T-helper 22 cell (primary cell): ENCODE results near the gene LAMA4.

Source experiments
- DNase-seq: peaks from one replicate; pipeline ENCODE4 v3.0.0-alpha.2; 2020; ENCODE audit warnings: low read depth

The LAMA4 gene

DNA sequence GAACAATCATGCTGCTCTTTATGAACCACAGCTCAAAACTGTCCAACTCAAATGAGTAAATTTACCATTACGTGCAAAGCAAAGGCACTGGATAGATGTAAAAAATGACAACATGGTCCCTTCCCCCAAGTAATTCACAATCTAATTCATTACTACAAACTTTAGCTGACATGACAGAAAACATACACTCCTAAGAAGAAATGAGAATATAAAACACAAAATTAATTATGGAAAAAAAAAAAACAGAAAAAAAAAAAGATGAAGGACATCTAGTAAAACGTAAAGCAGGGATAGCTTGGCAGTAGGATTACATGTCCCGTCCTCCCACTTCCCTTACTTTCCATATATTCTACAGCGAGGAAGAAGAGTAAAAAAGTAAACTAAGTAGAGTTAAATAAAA is 172.8 kb downstream of the LAMA4 start:
- no peak for DNase-seq

DNA sequence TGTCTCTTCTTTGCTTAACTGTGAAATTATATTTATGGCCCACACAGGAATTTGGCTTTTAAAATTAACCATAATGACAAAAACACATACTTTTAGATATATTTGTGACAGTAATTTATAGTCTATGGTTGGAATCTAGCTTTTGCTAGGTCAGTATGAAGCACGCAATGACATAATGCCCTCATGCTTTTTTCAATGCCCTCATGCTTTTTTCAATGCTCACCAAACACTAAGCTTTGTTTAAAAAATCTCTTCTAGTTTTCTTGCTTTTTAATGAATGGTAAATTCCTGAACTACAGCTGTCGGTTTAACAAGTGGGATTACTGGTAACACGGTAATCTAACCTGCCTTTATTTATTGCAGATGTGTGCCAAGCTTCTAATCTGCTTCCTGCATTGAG is 187.8 kb downstream of the LAMA4 start:
- DNase-seq: no peak

DNA sequence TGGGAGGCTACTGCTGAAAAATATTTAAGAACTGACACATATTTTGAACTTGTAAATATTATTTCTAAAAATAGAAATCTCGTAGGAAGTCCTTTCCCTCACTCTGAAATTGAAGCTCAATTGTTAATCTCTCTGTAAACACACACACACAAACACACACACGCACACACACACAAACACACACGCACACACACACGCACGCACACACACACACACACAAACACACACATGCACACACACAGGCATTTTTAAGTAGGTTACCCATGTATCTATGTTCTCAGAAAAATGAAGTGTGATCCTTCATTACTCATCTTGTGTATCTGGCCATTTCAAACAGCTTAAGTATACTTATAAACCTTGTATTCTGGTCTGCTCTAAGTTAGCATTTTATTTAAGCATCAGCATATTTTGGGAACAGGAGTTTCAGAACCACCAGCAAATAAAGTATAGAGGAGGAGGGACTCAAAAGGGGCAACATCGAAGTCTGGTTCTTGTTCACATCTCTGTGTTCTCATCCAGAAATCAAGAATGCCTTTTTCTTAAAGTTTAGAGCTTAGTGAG is 188.9 kb downstream of the LAMA4 start:
- no peak for DNase-seq

DNA sequence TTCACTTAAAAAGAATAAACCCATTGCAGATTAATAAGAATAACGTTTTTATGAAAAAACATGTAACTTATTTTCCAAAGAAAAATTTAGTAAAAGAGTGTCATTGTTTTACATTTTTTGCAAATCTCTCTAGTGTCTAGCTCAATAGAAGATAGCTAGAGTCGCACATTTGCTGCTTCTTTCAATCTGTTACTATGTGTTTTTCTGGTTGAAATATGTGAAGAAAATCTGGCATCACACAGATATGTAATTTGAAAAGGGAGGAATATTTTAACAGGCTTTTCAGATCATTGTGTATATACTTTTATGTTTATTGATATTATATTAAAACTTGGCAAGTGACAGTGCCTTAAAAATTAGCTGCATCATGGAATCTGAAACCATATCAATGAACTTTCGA is 191.4 kb downstream of the LAMA4 start:
- no peak for DNase-seq

DNA sequence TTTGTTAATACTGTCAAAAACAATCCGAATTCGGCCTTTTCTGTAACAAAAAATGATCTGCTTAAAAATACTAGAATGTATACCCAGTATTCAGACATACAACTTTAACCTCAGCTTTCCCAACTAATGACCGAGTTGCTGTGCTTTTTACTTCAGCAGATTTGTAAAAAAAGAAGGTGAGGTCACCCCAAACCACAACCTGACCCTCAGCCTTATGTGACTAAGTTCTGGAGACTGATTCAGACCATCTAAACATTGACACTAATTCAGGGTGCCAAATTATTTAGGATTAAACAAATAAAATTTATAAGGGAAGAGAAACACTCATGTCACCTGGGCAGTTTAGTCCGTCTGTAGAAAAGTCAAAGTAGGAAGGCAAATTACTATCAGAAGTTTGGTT is 192.8 kb downstream of the LAMA4 start:
- DNase-seq: no peak
